MV-4-11 (cell line): Measurements from ENCODE around the gene TGFBI.

Experiments
- DNase-seq: peaks from one replicate; lab custom pipeline; 2025; lab: John Stamatoyannopoulos, UW

Gene TGFBI

DNA sequence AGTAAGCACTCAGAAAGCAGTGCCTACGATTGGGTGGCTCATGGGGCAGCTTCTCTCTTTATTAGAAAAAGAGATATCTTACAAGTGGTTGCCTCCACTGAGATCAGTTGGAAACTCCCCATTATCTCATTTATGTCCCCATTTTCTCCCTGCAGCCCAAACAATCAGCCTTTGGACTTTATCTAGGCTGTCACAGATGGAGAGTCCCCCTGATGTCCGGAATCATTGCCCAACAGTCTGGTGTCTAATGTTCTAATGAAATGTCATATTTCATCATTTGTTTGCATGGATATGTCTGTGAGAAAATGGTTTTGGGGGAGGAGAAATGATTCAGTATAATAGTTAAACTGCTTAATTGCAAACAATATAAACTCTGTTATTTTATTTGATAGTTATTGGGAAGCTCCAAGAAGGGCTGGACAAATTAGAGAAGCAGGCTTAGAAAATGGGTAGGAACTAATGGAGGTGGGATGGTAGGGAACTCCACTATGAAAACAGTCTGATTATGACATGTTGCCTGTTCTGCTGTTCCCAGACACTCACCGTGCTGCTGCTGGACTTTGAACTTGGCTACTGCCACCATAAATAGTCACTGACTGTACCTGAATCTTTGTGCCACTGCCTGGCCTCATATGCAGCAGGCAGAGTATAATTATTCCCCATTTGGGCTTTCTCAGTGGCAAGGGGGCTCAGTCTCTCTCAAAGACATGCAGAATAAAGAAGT is 65.6 kb downstream of the TGFBI start:
- DNase-seq: no peak

DNA sequence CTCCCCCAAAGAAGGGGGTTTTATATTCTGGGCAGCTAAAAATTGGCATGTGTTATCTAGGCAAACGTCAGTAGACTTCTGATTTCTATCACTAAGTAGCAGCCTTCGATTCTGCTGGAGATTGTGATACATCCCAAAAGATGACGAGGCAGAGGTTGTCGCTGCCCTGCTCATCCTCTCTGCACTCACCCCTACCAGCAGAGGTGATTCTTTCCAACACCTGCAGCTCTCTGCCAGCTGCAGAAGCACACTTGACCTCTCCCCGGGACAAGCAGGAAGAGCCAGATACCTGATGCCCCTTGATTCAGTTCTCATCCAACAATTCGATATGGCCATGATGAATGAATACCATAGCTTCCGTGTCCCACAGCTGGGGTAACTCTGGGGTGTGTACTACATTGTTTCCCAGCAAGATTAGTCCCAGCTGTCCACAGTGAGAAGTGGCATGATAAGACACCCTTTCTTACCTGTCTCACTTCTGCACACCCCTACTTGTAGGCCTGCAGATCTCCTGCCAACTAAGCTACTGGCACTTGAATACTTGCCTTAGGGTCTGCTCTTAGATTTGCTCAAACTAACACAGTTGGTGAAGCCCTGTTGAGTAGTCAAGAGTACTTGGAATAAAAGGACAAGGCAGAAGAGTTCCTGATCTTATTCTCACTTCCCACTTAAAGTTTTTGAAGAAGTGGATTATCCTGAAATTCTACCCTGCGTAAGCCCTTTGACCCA is 66.3 kb downstream of the TGFBI start:
- no peak for DNase-seq

DNA sequence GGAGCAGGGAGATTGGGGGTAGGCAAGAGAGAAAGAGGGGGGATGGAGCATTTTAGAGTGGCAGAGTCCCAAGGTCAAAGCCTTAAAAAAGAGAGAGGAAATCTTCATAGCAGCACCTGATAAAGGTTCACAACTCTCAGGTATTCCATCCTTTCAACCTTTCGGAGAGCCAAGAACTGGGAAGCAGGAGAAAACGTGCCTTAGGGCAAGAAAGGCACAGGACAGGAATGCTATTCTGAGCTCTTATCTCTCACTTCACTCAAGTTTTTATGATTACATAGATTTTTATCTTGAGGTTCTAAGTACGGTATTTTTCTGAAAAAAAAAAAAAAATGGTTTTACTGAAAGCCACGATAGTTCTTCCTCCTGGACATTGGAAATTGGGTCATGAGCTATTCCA is 69.4 kb downstream of the TGFBI start:
- DNase-seq: no peak

DNA sequence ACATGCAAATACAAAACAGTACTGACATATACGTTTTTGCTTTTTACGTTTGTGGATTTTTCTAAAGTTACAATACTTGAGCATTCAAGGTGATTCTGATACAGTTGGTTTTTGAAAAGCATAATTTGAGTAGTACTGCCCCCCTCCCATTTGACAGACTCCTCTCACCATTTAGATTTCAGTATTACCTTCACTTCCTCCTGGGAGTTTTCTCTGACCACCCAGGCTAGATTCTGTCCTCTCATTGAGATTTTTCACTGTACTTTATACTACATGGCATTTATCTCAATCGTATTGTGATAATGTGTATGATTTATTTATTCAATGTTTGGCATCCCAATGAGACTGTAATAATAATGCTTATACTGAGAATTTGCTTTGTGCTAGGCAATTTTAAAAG is 71.1 kb downstream of the TGFBI start:
- DNase-seq: no peak

DNA sequence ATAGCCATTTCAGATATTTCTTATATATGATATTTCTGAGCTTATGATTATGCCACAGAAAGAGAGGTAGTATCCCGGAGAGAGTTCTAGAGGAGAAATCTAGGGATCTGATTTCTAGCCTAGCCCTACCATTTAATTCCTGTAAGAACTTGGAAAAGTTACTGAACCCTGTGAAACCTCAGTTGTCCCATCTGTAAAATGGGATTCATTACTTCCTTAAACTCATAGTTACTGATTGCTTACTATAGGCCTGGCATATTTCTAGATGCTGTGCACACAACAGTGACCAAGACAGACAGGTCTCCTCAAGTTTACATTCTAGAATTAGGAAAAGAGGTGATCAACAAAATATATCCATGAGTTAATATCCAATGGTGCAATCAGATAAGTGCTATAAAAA is 73.1 kb downstream of the TGFBI start:
- DNase-seq: no peak

DNA sequence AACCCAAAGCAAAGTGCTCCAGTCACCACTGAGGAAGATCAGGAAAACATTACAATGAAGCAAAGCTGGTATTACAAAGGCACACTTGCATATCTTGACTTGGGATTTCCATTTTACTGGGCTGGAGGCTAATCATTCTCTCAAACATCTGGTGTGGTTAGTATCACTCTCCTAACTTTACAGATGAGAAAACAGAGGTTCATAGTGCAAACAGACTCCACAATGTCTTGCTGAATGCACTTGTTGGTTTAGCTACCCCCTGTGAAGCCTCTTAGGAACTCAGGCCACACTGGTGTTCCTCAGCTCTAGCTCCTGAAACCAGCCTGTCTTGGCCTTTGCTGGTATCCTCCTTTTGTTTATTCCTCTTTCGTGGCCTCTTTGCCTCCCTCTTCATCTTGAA is 74.3 kb downstream of the TGFBI start:
- no peak for DNase-seq

DNA sequence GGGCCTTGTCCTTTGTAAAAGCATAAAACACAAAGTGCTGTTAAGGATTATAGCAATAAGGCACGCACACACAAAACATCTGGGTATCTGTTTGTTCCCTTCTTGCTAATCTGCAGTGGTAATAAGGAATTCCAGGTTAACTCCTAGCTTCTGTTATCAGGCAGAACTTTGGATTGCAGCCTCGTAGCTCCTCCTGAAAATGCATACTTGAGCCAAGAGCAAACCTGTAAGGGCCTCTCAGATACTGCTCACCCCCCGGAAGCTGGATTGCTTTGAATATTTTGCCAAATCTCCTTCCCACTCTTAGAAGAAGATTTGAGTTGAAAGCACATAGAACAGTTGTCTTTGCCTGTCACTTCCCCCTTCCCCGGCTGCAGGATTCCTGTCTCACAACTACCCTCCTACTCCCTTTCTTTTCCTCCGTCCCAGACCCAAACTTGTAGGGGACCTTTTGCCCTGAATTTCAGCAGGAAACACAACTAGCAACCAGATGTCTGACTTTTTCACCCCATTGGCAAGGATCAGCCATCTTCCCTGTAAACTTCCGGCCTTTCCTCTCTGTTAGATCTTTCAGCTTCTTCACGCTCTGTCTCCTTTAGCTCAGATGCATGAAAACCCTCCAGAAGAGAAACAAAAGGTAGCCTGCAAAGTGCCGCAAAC is 75.6 kb downstream of the TGFBI start:
- DNase-seq: no peak

DNA sequence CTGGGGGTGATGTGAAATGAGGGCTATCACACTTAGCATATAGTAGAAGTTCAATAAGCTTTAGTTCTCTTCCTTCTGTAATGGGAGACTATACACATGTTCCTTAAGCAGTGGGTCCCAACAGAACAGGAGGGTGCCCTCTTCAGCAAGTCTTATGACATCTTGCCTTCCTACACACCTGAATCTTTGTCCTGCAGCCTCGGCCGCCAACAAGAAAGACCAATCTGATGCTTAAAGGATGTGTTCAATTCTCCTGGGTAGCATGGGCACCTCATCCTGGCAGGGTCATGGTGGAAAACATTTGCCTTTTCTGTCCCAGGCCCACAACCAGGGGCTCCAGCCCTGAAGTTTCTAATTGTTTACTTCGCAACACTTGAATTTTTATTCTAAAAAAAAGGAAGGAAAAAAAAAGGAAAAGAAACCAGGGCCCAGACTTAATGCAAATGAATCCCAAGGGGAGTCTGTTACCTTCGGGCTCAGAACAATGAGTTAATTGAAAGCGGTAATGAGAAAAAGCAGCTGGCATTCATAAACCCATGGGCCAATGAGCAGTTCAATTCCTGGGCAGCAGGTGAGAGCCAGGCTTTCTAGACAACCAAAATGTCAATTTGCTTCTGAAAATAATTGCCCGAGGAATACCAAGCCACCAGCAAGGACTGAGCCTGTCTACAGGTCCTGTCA is 77.7 kb downstream of the TGFBI start:
- DNase-seq: no peak

DNA sequence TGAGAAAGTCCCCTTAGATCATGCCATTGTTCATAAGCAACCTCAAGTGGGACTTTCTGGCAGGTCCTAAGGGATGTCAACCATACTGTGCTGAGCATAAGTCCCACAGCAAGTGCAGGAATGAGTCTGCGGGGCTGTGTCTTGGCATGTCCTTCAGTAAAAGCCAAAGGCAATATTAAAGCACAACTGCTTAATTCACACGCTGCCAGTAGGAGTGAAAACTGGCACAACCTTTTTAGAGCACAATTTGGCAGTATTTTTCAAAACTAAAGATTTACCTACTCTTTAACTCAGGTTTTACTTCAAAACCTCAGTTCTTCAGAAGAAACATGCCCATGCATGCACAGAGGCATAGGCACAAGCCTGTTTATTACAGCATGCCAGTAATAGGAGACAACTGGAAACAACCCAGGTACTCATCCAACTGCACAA is 79.4 kb downstream of the TGFBI start:
- DNase-seq: no peak

DNA sequence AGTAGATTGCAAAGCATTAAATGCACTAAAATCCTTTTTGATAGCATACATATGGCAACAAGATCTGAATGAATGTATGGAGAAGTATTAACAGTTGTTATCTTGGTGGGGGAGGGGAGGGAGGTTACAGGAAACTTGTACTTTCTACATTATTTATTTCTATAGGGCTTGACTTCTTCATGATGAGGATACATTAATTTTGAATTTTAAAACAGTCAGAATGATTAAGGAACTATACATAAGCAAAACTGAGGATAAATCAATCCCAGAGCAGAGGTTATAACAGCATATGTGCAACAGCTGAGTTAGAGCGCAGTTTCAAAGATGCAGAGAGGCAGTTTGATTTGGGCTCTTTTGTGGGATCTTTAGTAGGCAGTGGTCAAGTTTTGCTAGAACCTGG is 80.0 kb downstream of the TGFBI start:
- no peak for DNase-seq

DNA sequence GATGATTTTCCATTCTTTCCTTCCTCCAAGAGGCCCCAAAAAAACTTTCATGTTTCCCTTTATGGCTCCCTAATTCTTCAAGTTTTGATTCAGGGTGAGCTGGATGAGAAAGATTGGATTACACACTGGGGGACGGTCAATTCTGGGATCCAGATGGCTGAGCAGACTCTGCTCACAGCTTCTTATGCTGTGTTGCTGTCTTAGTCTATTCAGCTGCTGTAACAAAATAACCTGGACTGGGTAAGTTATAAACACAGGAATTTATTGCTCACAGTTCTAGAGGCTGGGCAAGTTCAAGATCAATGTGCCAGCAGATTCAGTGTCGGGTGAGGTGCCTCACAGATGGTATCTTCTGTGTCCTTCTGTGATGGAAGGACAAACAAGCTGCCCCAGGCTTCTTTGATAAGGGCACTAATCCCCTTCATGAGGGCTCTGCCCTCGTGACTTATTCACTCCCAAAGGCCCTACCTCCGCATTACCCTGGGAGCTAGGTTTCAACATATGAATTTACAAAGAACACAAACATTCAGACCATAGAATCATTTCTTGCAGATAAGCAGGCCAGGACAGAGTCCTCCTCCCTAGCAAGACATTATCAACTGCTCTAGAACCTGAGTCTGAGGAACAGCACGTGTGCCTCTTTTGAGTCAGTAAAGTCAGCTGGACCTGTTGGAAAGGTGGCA is 80.8 kb downstream of the TGFBI start:
- no peak for DNase-seq
